HG02678 (cell line): ENCODE results near the gene SYT1.
A peak's percentile ranks its signal among the peaks of the same experiment; 100 is the strongest.

Source experiments
- ATAC-seq: cut with Tn5 transposase; IDR thresholded peaks from one replicate; pipeline ENCODE4 v1.9.1; 2021; ENCODE audit warnings: mild to moderate bottlenecking, moderate library complexity; ENCODE audit not compliant: unreplicated experiment

Gene SYT1

DNA sequence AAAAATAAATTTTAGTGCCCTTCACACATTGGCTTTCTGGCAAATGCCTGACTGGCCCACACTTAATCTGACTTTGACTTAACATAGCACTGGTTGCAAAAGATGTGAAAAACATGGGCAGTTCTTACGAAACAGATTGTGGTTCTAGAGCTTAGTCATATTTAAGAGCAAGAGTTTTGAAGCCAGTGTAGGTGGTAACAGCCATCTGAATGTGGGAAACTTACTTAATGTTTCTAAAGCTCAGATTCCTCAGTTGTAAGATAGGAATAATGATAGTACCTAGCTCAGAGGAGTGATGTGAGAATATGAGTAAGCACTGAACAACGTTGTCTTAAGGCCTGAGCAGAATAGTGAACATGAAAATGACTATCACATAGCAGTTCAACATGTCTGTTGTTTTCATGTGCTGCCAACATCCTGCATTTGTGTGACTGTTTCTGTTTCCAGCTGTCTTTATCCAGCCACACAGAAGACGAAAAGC lies 262.7 kb downstream of the SYT1 start:
- peak; percentile 90 for ATAC-seq

DNA sequence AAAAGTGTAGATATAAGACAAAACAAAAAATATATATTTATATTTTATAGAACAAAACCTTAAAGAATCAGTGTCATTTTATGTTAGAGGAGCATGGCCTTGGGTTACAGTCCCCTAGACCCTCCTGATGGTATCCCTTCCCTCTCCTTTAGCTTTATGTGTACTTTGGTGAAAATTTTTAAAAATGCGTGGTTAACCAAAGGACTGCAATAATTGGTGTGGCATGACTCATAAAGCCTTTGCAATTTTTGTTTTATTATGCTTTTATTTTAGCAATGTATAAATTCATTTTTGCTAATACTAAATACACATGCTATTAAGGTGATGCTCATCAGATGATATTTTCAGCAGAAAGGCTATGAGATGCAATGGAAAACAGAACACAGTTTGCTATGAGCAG lies 264.4 kb downstream of the SYT1 start:
- no peak for ATAC-seq

DNA sequence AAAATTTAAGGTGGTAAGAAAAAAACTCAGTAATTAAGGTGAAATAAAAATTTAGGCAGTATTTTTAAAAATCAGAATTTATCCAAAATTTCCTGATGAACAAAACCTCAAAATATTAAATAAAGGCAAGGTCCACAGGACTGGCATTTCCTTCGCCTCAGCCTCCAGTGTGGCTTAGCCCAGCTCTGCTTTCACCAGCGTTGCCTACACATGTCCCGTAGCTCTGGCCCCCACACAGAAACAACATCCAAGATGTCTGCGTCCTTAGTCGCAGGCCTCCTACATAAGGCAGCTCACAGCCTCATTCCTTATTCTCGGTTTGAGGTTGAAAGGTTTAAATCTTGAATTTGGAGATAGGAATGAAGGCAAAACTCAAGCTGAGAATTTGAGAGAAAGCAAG lies 274.3 kb downstream of the SYT1 start:
- no peak for ATAC-seq

DNA sequence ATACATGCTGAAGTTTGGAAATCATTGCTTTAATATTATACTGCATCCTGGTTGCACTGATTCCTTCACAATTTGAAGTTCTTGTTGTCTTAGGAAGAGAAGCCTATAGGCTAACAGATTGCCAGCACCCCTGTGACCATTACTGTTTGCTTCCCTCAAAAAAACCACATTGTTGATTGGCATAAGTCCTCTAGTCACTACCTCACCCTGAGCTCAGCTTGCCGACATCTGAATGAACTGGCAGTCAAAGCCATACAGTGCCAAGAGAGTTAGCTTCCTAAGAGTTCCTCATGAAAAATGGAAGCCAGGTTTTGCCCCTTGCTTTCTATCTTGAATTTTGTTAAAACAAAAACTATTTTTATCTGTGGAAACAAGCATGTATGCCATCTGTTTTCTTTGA lies 276.1 kb downstream of the SYT1 start:
- ATAC-seq: no peak

DNA sequence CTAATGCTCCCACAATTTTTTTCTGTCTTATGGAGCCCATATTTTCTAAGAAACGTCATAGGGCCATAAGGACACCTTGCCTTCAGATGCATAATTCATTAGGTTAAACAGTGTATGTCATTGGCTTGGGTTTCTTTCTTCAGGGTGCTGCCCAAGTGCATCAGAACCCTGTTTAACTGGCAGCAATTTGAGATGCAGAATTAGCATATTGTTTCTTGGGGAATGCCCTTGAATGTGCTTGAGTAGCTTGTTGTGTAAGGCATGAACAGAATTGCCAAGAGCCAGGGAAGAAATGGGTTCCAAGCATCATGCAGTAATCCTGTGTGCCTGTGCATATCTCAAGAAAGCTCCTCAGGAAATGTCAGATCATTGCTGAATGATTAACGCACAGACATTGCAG lies 277.2 kb downstream of the SYT1 start:
- ATAC-seq: no peak

DNA sequence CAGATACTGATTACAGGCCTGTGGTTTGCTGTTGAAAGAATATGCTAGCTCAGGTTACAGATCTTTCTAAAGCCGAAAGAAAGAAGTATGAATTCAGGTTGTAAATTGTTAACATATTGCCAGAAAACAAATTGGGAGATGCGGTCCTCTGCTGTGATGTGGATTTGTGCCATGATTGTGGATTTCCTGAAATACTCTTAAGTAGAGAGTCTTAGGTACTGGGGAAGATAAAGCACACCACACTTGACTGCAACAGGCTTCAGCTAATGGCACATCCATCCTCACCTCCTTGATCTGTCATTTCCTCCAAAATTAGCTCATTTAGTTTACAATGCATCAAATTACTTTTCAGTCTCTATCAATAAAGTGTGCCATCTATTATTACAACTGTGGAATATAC lies 279.2 kb downstream of the SYT1 start:
- ATAC-seq: no peak

DNA sequence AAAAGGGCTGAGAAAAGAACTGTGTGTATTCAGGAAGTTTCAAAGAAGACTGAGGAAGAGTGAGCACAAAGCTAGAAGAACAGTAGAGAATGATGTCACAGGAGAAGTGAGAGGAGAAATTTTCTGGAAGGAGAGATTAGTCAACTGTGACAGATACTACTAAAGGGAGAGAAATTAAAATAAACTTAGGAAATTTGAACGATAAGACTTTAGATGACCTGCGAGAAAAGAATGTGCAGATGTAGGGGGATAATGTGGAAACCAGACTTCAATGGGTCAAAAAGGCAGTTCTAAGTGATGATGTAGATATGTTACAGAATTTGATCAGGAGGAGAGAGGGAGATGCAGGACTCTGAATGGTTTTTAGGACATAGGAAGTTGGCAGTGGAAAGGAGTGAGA lies 287.4 kb downstream of the SYT1 start:
- no peak for ATAC-seq

DNA sequence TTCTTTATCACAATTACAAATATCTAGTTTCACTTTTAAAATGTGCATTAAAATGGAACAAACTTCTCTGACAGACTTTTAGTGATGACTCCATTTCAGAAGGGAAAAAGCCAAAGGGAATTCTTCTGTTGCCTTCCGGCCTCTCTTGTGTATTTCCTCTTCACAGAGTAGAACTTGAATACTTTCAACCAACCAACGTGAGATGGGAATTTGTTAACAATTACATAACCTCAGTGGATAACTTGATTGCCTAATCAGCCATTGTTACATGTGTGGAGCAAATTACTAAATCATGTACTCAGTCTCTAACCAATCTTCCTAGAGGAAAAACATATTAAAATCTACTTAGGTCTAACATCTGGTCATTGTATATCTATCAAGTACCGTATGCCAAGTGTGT lies 291.1 kb downstream of the SYT1 start:
- no peak for ATAC-seq

DNA sequence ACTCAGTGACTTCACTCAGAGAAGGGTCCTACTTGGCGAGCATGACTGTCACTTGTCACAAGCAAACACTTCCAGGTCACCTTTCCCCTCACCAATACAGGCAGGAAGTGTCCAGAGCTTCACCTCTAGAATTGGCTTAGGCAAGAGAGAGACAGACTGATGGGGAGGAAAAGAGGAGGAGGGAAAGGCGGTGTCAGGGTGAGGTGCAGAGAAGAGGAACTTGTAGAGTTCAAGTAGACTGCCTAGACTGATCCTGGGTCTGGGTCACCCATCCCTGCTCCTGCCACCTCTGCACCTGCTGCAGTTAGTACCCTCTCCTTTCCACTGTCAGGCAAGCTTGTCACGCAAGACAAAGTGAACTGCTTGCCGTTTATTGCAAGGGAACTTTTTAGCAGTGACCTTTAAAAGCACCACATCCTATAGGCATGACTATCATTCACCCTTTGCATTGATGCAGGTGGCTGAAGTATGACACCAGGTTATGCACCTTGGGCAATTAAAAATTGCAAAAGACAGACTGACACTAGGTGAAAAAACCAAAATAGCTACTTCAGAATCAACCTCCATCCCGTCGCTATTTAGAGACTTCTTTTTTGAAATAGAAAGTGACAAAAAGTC lies 292.4 kb downstream of the SYT1 start:
- ATAC-seq: no peak

DNA sequence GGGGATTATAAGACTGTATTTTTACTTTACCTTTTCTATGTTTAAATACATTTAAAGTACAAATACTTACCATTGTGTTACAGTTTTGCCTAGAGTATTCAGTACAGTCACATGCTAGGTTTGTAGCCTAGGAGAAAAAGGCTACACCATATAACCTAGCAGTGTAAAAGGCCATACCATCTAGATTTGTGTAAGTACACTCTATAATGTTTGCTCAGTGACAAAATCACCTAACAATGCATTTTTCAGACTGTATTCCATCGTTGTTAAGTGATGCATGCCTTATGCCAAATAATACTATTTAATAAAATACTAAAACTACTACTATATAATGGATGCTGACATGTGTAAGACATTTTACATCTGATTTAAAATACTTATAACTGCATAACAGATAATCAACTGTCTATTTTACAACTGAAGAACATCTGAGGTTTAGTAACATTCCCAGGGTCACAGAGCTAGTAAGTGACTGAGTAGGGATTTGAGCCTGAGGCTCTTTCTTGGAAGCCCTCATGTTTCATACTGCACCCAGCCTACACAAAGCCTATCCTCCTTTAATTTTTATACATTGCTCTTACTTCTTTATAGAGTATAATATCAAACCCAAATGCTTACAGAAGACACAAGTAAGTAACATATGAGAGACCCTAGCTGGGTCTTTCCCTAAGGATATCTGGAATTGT lies 296.8 kb downstream of the SYT1 start:
- ATAC-seq: no peak

DNA sequence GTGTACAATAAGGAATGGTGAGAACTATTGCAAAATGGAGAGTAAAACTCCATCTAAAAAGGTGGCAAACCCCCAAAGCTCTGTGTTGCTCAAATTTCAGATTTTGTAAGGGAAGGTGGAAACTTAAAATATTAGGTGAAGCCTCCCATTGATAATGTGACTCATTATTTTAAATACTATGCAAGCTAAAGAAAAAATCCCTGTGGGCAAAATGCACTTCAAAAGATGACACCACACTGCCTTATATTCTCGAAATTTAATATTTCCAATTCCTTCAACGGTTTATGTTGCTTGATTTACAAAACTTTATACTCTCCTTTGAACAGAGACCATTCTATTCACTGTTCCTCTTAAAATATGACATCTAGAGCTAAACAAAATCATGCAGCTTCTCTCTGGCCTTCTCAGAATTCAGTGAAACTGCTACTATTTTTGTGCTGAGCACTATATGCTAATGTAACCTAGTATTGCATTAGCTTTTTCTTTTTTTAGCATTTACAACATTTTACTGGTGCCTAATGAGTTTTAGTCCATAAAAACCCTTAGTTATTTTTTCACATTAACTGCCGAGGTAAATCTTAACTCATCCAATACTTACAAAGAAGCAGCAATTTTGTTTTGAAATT lies 297.7 kb downstream of the SYT1 start:
- peak; percentile 44 for ATAC-seq

DNA sequence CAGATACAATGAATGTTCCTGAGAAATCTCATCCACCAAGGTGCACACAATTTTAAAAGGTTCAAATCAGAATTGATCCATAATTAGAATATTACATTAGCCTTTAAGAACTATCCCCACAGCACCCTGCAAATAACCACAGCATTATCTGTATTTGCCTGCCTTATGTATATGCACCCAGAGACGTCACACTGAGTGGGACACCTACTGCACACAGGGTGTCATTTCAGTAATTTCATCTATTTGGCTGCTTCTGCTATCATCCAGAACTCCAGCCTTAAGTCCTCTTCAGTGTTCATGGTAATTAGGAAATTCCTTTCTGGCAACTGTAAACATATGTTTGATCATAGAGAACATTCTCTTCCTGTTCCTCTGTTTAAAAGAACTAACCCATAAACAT lies 298.4 kb downstream of the SYT1 start:
- peak; percentile 44 for ATAC-seq

DNA sequence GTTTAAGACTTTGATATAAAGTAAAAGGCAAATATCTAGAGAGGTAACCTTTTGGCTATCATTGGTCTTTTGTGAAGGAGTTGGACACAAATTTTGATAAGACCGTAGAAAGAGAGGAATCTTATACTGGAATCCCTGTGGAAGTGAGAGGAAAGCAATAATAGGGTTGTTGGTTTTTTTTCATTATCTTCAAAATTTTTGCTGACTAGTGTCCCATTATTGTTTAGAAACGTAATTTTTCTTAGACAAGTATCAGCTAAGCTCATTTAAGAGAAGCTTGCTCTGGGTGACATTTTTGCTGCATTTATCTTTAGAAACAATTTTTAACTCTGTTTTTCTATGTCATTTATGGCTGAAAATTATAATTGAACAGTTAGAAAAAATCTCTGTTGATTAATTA lies 300.3 kb downstream of the SYT1 start:
- ATAC-seq: no peak

DNA sequence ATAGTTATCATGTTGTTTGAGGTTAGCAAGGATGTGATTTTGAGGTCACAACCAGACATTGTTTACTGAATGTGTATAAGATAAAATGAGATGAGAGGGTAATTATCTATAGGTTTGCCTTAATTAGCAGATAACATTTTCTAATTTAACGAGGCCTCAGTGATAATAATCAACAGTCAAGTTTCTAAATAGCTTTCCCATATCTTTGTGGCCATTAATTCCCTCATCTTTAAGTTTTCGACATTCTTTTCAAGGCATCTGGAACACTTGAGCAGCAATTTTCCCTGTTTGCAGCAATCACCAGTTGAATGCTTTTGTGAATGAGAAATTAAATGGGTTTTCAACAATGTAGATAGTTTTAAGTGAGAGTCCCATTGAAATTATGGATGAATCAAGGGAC lies 304.1 kb downstream of the SYT1 start:
- no peak for ATAC-seq

DNA sequence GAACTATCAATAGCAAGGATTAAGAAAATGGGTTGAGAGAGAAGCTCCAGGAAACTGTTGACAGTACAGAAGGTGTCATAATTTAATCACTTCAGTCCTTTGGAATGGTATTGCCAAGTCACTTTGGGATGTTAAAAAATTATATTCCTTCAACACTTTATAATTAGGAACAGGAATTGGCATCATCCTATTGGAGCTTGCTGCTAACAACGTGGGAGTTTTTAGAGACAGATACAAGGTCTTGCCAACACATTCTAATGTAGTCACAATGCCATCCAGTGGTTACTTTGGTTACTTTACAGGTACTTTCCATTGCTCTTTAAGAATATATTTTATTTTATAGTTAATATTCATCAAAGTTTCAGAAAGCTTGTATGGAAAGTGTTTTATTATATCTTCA lies 310.1 kb downstream of the SYT1 start:
- ATAC-seq: peak; percentile 91

DNA sequence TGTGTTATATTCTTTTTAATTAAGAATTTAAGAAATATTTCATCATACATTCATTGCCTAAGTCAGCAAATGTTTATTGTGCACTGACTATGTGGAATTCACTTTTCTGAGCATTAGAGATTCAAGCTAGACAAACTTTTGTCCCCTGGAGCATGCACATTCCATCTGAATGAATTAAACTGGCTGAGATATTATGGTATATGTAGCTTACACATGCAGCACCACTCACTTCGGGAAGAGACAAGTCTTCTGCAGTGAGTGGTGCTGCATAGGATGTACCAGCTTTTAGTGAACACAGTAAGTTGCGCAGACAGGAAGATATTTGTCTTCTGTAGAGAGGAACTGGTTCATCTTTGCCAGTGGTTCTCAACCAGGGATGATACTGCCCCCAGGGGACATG lies 318.4 kb downstream of the SYT1 start:
- ATAC-seq: no peak

DNA sequence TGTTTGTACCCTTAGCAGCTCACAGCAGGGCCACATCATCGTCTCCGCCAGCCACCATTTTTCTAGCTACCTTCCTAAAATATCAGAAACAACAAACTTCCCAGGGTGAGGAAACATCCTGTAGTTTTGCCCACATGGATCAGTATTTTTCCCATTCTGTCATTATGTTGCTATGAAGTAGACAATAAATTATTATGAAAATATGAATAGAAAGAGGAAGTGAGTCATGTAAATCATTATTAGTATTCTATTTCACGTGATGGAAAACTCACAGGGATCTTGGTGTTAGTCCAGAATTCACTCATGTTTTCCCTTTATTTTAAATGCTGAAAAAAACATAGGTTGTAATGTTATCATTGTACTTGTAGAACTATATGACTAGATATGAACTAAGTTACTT lies 319.4 kb downstream of the SYT1 start:
- no peak for ATAC-seq

DNA sequence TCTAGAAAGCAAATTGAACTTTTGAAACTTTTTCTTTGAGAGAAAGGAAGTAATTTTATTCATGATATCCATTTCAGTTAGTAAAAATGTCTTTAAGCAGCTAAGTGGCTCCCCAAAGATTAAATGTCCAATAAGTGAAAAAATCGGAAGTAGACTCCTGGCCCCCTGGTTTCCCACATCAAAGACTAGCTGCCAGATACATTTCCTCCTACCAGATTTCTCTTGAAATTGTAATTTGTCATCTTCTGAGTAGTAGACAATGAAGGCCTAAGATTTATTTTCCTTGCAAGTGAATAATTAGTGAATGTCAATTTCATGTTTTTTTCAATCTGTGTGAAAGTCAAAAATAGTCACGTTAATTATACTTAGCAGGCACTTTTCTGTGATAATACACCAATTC lies 321.9 kb downstream of the SYT1 start:
- no peak for ATAC-seq

DNA sequence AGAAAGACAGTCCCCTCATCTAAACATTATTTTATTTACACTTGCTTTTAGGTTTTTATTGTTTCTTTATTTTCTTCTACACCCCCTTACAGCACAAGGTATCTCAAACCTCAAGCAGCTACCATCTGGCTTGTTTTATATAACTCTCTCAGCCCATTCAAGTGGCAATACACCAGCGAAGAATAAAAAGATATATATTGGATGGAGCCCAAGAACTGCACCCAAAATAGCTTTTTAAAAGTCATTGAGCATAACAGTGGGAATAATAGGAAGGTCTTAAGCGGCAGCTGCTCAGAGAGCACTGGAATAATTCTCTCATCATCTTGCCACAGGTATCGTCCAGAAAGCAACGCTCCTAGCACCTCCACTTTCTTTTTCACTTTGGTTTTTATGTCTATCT lies 322.5 kb downstream of the SYT1 start:
- ATAC-seq: no peak

DNA sequence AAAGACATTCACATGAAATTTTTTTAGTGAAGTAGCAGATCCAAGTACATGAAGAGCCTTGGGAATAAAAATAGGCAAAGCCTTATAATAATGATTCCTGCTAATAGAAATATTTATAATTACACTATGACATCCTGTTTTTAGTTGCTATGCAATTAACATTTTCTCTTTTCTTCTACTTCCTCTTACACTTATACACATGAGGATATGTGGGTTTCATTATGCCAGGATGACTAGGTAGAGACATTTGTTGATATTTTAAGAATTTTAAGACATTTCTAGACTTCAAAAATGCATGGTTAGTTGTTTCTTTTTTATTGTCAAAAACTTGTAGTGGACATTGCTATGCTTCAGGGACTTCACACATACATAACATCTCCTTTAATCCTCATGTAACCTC lies 326.8 kb downstream of the SYT1 start:
- no peak for ATAC-seq

DNA sequence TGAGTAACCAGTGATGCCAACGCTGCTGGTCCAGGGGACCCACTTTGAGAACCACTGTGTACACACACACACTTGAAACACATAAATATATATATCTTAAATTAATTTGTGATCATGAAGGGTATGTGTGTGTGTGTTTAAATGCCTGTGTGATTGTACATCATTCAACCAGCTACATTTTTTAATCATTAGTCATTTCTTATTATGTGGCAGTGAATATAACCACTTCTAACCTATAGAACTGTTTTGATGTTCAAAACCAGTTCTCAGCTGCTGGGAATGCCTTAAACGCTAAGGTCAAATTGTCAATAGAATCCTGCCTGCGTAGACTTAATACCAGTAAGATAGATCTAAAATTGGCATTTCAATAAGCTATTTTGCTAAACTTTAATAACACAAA lies 330.0 kb downstream of the SYT1 start:
- ATAC-seq: no peak

DNA sequence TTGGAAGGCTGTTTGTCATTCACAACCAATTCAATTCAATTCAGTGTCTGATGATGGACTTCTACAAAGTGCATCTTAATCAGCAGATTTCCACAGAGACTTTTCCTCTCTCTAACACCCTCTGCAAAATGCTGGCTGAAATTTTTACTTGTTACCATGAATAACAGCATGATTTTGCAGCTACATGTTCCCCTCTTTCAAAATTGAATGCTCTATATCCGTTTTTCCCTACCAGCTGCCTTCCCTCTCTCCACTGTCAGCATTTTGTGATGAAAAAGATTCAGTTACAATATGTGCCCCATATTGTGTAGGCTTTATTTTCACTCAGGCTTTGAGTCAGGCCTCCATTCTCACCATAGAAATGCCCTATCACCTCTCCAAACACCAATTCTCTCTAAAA lies 334.6 kb downstream of the SYT1 start:
- no peak for ATAC-seq
